HCT116 (cell line): ENCODE results near the gene TAGLN2. TPM values are rescaled to one million over a fixed set of nuclear protein-coding genes. Genes with fewer than 3 reads are reported as not detected.

ENCODE experiments used
- ATAC-seq: fragments of 200-7000 bp; cut with Tn5 transposase; 2 replicates; pipeline ENCODE4 v1.9.1; 2020; ENCODE audit warnings: mild to moderate bottlenecking, moderate library complexity
- BruUV-seq: library from RNA; stranded (reverse); fragments of 400-500 nt; replicated peaks from 2 replicates; lab custom pipeline; 2021; lab: Mats Ljungman, UMichigan
- CTCF ChIA-PET: fragments of 300-600 bp; sonication (Branson Sonifier 250); formaldehyde crosslinking; loops from one replicate; lab custom pipeline; 2021; ENCODE audit warnings: antibody characterized with exemption; lab: Charles Lee
- POLR2A ChIA-PET: fragments of 300-600, 350-600 bp; sonication (Branson Sonifier 250); formaldehyde crosslinking; loops from one replicate; lab custom pipeline; 2021; ENCODE audit warnings: antibody characterized with exemption; lab: Charles Lee
- RAD21 ChIA-PET, 2 experiments: fragments of 300-600 bp; sonication (Branson Sonifier 250); formaldehyde crosslinking; loops; one replicate each; lab custom pipeline; 2023; ENCODE audit warnings: low total read pairs in 2 of 2; ENCODE audit not compliant: uncharacterized antibody in 2 of 2, unreplicated experiment in 2 of 2, low non-redundant PET in 1 of 2; lab: Charles Lee
- DNase-seq: peaks from one replicate; pipeline ENCODE4 v3.0.0-alpha.2; 2010; ENCODE audit warnings: low read depth, low spot score
- H2AFZ ChIP-seq: fragments of 200-600 bp; shearing (Covaris generic), sonication (generic); 2 replicates; pipeline ENCODE4 v1.6.1; 2017; ENCODE audit warnings: low read depth, mixed run types, mixed read lengths, antibody characterized with exemption, low read length; ENCODE audit not compliant: poor library complexity, severe bottlenecking
- H3K27ac ChIP-seq: 2 replicates; pipeline ENCODE4 v1.5.1; 2012; ENCODE audit warnings: low read depth, low read length
- H3K27me3 ChIP-seq: fragments of 200-600 bp; sonication (generic); 2 replicates; pipeline ENCODE4 v1.6.1; 2016; ENCODE audit warnings: mixed run types, low read length, mixed read lengths; ENCODE audit not compliant: insufficient read depth
- H3K36me3 ChIP-seq, 2 experiments: fragments of 200-500 bp in 1 of 2; fragments of 200-600 bp in 1 of 2; sonication (Bioruptor generic) in 1 of 2; sonication (generic) in 1 of 2; 2 replicates each; pipeline versions ENCODE4 v1.5.1 to v1.6.1; 2014 to 2016; ENCODE audit warnings: low read length in 2 of 2, inconsistent platforms in 1 of 2, mixed read lengths in 1 of 2, mixed run types in 1 of 2; ENCODE audit not compliant: insufficient read depth in 2 of 2, control insufficient read depth in 1 of 2
- H3K4me1 ChIP-seq, 2 experiments: fragments of 200-600 bp in 1 of 2; sonication (generic) in 1 of 2; 2 replicates each; pipeline versions ENCODE4 v1.5.1 to v1.6.1; 2012 to 2017; ENCODE audit warnings: low read length in 2 of 2, inconsistent platforms in 1 of 2, mild to moderate bottlenecking in 1 of 2, mixed read lengths in 1 of 2, mixed run types in 1 of 2, moderate library complexity in 1 of 2; ENCODE audit not compliant: insufficient read depth in 2 of 2, control insufficient read depth in 1 of 2
- H3K4me2 ChIP-seq: fragments of 200-600 bp; sonication (generic); 2 replicates; pipeline ENCODE4 v1.6.1; 2017; ENCODE audit warnings: mixed run types, low read length, mixed read lengths
- H3K4me3 ChIP-seq, 2 experiments: fragments of 200-600 bp in 1 of 2; sonication (generic) in 1 of 2; replicated peaks in 1 of 2; 2 replicates each; pipeline ENCODE4 v1.5.1; 2011 to 2016; ENCODE audit warnings: low read length in 2 of 2, control low read depth in 1 of 2, low read depth in 1 of 2, mild to moderate bottlenecking in 1 of 2, mixed read lengths in 1 of 2, mixed run types in 1 of 2
- H3K79me2 ChIP-seq: fragments of 200-600 bp; sonication (generic); 2 replicates; pipeline ENCODE4 v1.6.1; 2017; ENCODE audit warnings: mild to moderate bottlenecking, mixed run types, low read length, moderate library complexity, mixed read lengths; ENCODE audit not compliant: insufficient read depth
- H3K9ac ChIP-seq: fragments of 200-600 bp; sonication (generic); 2 replicates; pipeline ENCODE4 v1.6.1; 2016; ENCODE audit warnings: low read length, mixed read lengths
- H3K9me2 ChIP-seq: fragments of 200-600 bp; sonication (generic), shearing (Covaris generic); 2 replicates; pipeline ENCODE4 v1.6.1; 2017; ENCODE audit warnings: mixed run types, mild to moderate bottlenecking, moderate library complexity; ENCODE audit not compliant: insufficient read depth
- H3K9me3 ChIP-seq, 2 experiments: fragments of 200-500 bp in 1 of 2; fragments of 200-600 bp in 1 of 2; sonication (Bioruptor generic) in 1 of 2; sonication (generic) in 1 of 2; 2 replicates each; pipeline ENCODE4 v1.6.1; 2014 to 2017; ENCODE audit warnings: low read length in 2 of 2, mixed read lengths in 2 of 2, inconsistent platforms in 1 of 2, low read depth in 1 of 2, mild to moderate bottlenecking in 1 of 2, mixed run types in 1 of 2, moderate library complexity in 1 of 2; ENCODE audit not compliant: control insufficient read depth in 1 of 2, insufficient read depth in 1 of 2
- H4K20me1 ChIP-seq: fragments of 200-600 bp; sonication (generic), shearing (Covaris generic); 2 replicates; pipeline ENCODE4 v1.6.1; 2017; ENCODE audit warnings: mixed run types, mild to moderate bottlenecking, moderate library complexity; ENCODE audit not compliant: insufficient read depth
- CBX3 ChIP-seq: IDR thresholded peaks from 2 replicates; pipeline ENCODE4 v1.6.1; 2012; ENCODE audit warnings: low read depth
- CEBPB ChIP-seq: IDR thresholded peaks from 2 replicates; pipeline ENCODE4 v1.6.1; 2012; ENCODE audit warnings: low read depth
- ELF1 ChIP-seq: IDR thresholded peaks from 2 replicates; pipeline ENCODE4 v1.6.1; 2012; ENCODE audit warnings: low read depth, borderline replicate concordance
- EZH2 ChIP-seq: fragments of 200-600 bp; sonication (generic); IDR thresholded peaks from 2 replicates; pipeline ENCODE4 v1.6.1; 2017; ENCODE audit warnings: antibody characterized with exemption, mixed run types
- FOSL1 ChIP-seq: IDR thresholded peaks from 2 replicates; pipeline ENCODE4 v1.6.1; 2012; ENCODE audit warnings: low read depth
- POLR2A ChIP-seq: IDR thresholded peaks from 2 replicates; pipeline ENCODE4 v1.7.0; 2011; ENCODE audit warnings: borderline replicate concordance; ENCODE audit not compliant: insufficient read depth, insufficient read length; ENCODE audit errors: extremely low read depth
- RAD21 ChIP-seq: IDR thresholded peaks from 2 replicates; pipeline ENCODE4 v1.6.1; 2012; ENCODE audit warnings: low read depth, mild to moderate bottlenecking
- SIN3A ChIP-seq: IDR thresholded peaks from 2 replicates; pipeline ENCODE4 v1.6.1; 2012; ENCODE audit warnings: low read depth
- SP1 ChIP-seq: IDR thresholded peaks from 2 replicates; pipeline ENCODE4 v1.6.1; 2012; ENCODE audit warnings: low read depth
- SRF ChIP-seq: IDR thresholded peaks from 2 replicates; pipeline ENCODE4 v1.6.1; 2012; ENCODE audit warnings: low read depth
- YY1 ChIP-seq: IDR thresholded peaks from 2 replicates; pipeline ENCODE4 v1.6.1; 2011; ENCODE audit warnings: low read length, low read depth, moderate library complexity, mild to moderate bottlenecking; ENCODE audit not compliant: insufficient replicate concordance; ENCODE audit errors: extremely low read depth
- intact Hi-C: fragments of 100-400 bp; cut with micrococcal nuclease; formaldehyde crosslinking; loops from 2 replicates; pipeline ENCODE4 v1.10.0; 2022
- total RNA-seq: library from RNA; stranded (reverse); gene quantifications from one replicate; pipeline ENCODE4 v1.2.1, GENCODE V29; 2021; ENCODE audit not compliant: unreplicated experiment
- TF ChIP-seq, protein P1 (sequence below), 3 experiments: fragments of 200-600 bp in 1 of 3; sonication (generic) in 1 of 3; IDR thresholded peaks in 2 of 3; conservative IDR thresholded peaks in 1 of 3; 2 replicates each; pipeline ENCODE4 v1.5.1; 2012 to 2017; ENCODE audit warnings: low read depth in 2 of 3, low read length in 2 of 3, antibody characterized with exemption in 1 of 3, borderline replicate concordance in 1 of 3, control low read depth in 1 of 3, mild to moderate bottlenecking in 1 of 3, mixed read lengths in 1 of 3, mixed run types in 1 of 3, moderate library complexity in 1 of 3; ENCODE audit not compliant: insufficient read depth in 1 of 3
- TF ChIP-seq, protein P2 (sequence below): IDR thresholded peaks from 2 replicates; pipeline ENCODE4 v1.6.1; 2012
- TF ChIP-seq, protein P3 (sequence below): IDR thresholded peaks from 2 replicates; pipeline ENCODE4 v1.6.1; 2011; ENCODE audit warnings: mild to moderate bottlenecking, low read length, moderate library complexity; ENCODE audit not compliant: insufficient replicate concordance; ENCODE audit errors: extremely low read depth

TAGLN2 gene
- total RNA-seq, 1 experiment from 2014 or later: 127 TPM

DNA sequence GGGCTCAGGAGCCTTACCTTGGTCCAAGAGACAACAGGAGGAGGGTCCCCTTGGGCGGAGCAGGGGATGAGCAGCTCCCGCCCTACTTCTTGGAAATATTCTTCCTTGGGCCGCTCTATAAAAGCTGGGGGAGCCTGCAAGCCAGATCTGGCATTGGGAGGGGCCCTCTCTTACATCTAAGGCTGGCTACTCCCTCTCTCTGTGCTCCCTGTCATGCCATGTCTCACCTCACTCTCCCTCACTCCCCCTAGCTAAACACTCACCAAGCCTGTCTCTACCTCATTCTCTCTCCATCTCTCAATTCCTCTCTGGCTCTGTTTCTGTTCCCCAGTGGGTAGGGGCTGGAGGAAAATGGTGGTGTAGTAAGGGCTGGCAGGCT, 6.5 kb upstream of the TAGLN2 start (continued):
- TF ChIP-seq, protein P1, sequence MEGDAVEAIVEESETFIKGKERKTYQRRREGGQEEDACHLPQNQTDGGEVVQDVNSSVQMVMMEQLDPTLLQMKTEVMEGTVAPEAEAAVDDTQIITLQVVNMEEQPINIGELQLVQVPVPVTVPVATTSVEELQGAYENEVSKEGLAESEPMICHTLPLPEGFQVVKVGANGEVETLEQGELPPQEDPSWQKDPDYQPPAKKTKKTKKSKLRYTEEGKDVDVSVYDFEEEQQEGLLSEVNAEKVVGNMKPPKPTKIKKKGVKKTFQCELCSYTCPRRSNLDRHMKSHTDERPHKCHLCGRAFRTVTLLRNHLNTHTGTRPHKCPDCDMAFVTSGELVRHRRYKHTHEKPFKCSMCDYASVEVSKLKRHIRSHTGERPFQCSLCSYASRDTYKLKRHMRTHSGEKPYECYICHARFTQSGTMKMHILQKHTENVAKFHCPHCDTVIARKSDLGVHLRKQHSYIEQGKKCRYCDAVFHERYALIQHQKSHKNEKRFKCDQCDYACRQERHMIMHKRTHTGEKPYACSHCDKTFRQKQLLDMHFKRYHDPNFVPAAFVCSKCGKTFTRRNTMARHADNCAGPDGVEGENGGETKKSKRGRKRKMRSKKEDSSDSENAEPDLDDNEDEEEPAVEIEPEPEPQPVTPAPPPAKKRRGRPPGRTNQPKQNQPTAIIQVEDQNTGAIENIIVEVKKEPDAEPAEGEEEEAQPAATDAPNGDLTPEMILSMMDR (IDR thresholded peaks at IDR 0.05 in 2 of 3, conservative IDR thresholded peaks at IDR 0.05 in 1 of 3; ENCODE audit: borderline replicate concordance in 1 of 3, insufficient read depth in 1 of 3, low read depth in 2 of 3, low read length in 2 of 3): no peak
- TF ChIP-seq YY1 (no peak), CBX3 (no peak), SRF (no peak), EZH2 (no peak)
- TF ChIP-seq, protein P2, sequence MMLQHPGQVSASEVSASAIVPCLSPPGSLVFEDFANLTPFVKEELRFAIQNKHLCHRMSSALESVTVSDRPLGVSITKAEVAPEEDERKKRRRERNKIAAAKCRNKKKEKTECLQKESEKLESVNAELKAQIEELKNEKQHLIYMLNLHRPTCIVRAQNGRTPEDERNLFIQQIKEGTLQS: no peak
- TF ChIP-seq, protein P3, sequence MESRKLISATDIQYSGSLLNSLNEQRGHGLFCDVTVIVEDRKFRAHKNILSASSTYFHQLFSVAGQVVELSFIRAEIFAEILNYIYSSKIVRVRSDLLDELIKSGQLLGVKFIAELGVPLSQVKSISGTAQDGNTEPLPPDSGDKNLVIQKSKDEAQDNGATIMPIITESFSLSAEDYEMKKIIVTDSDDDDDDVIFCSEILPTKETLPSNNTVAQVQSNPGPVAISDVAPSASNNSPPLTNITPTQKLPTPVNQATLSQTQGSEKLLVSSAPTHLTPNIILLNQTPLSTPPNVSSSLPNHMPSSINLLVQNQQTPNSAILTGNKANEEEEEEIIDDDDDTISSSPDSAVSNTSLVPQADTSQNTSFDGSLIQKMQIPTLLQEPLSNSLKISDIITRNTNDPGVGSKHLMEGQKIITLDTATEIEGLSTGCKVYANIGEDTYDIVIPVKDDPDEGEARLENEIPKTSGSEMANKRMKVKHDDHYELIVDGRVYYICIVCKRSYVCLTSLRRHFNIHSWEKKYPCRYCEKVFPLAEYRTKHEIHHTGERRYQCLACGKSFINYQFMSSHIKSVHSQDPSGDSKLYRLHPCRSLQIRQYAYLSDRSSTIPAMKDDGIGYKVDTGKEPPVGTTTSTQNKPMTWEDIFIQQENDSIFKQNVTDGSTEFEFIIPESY: no peak

DNA sequence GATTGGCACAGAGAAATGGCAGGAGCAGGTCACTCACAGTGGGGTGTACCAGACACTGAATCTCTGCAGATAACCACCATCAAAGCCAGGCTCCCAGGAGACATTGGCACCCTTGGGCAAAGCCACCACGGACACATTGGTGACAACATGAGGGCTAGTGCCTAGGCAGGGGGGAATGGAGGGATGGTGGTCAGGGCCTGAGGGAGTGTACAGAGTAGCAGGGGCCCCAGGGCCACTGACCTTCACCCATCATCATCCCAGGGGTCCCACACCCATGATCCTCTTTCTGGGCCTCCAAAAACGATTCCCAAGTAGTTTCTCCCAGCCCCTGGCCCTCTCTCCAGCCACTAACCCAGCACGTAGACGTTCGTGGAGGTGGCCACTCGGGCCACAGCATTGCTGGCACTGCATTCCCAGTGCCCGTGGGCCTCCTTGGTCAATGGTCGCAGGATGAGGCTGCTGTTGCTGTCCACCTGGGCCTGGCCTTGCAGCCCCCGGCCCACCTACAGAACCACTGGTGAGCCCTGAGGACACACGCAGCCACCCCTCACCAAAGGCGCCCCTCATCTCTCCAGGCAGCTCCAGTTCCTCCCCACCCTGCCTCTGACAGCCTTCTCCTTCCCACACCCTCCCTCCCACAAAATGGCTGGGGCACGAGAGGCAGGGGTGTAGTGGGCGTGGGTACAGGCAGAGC, 5.9 kb upstream of the TAGLN2 start:
- POLR2A ChIA-PET: no interaction called here
- Histone ChIP-seq H3K27ac (no peak overlapping the region), H3K4me3 (no peak overlapping the region), H3K4me2 (no peak overlapping the region), H4K20me1 (no peaks in the 10 kb centered on the region), H3K79me2 (no peaks in the 10 kb centered on the region), H3K4me1 (peaks cover 0 to 4% of the 10 kb centered on the region in 2 experiments; a peak in 1 of 4 replicates), H3K27me3 (no peaks in the 10 kb centered on the region), H3K9ac (no peak overlapping the region), H3K9me2 (no peaks in the 10 kb centered on the region), H3K9me3 (no peaks in the 10 kb centered on the region), H3K36me3 (peaks cover 0 to 2% of the 10 kb centered on the region in 2 experiments; a peak in 1 of 4 replicates), H2AFZ (no peak overlapping the region)
- no TSS peak for BruUV-seq
- RAD21 ChIA-PET: no interaction called here
- CTCF ChIA-PET: interaction anchor here (0.6 to 2.5 kb wide), 2 partner anchors 24 to 76 kb away, joined by 3 to 15 read pairs; no protein-coding TSS in a partner anchor
- ATAC-seq (no peak), DNase-seq (no peak)
- intact Hi-C loops: no loop called here
- no peak for TF ChIP-seq CEBPB
- no peak for TF ChIP-seq POLR2A
- TF ChIP-seq SRF: no peak
- no peak for TF ChIP-seq SIN3A
- TF ChIP-seq, protein P3: no peak
- no peak for TF ChIP-seq RAD21
- TF ChIP-seq ELF1: no peak
- TF ChIP-seq EZH2: no peak
- TF ChIP-seq, protein P1 (IDR thresholded peaks at IDR 0.05 in 2 of 3, conservative IDR thresholded peaks at IDR 0.05 in 1 of 3; ENCODE audit: borderline replicate concordance in 1 of 3, insufficient read depth in 1 of 3, low read depth in 2 of 3, low read length in 2 of 3): no peak
- no peak for TF ChIP-seq SP1
- TF ChIP-seq, protein P2: no peak
- no peak for TF ChIP-seq FOSL1
